HepG2 (cell line): ENCODE measurements around the gene FBXL13. TPM values are rescaled to one million over a fixed set of nuclear protein-coding genes. Genes with fewer than 3 reads are reported as not detected.

Experiments used
- CENPX ChIP-seq: sonication (generic); formaldehyde crosslinking; IDR thresholded peaks from 2 replicates; pipeline ENCODE4 v1.9.0; 2021; ENCODE audit warnings: mild to moderate bottlenecking, missing genetic modification reagents, moderate library complexity
- GRHL1 ChIP-seq: sonication (generic); formaldehyde crosslinking; conservative IDR thresholded peaks from 2 replicates; pipeline ENCODE4 v1.8.0; 2022; ENCODE audit warnings: missing genetic modification reagents
- HHEX ChIP-seq: IDR thresholded peaks from 2 replicates; pipeline ENCODE4 v1.6.1; 2016; ENCODE audit warnings: control low read depth
- NR2F6 ChIP-seq, 2 experiments: IDR thresholded peaks; 2 replicates each; pipeline ENCODE4 v1.6.1; 2016; ENCODE audit warnings: antibody characterized with exemption in 1 of 2, mild to moderate bottlenecking in 1 of 2
- RCOR2 ChIP-seq: IDR thresholded peaks from 2 replicates; pipeline ENCODE4 v1.6.1; 2016; ENCODE audit warnings: missing biosample characterization, missing genetic modification reagents
- RFXANK ChIP-seq: IDR thresholded peaks from 2 replicates; pipeline ENCODE4 v1.6.1; 2016
- USF2 ChIP-seq, 2 experiments: sonication (generic) in 1 of 2; formaldehyde crosslinking in 1 of 2; IDR thresholded peaks; 2 replicates each; pipeline versions ENCODE4 v1.5.1 to v1.6.1; 2011 to 2020; ENCODE audit warnings: borderline replicate concordance in 1 of 2, low read depth in 1 of 2, low read length in 1 of 2, mild to moderate bottlenecking in 1 of 2, missing genetic modification reagents in 1 of 2, moderate library complexity in 1 of 2
- ZNF260 ChIP-seq: sonication (generic); formaldehyde crosslinking; IDR thresholded peaks from 2 replicates; pipeline ENCODE4 v1.4.0; 2020; ENCODE audit warnings: missing genetic modification reagents, low read depth, mild to moderate bottlenecking, borderline replicate concordance
- ZNF558 ChIP-seq: sonication (generic); formaldehyde crosslinking; IDR thresholded peaks from 2 replicates; pipeline ENCODE4 v1.9.0; 2022; ENCODE audit warnings: mild to moderate bottlenecking, missing genetic modification reagents, borderline replicate concordance
- ZNF772 ChIP-seq: sonication (generic); formaldehyde crosslinking; IDR thresholded peaks from 2 replicates; pipeline ENCODE4 v1.5.0; 2020; ENCODE audit warnings: mild to moderate bottlenecking, missing genetic modification reagents
- polyA plus RNA-seq, 8 experiments: library from polyadenylated mRNA; depleted of rRNA in 3 of 8; stranded (reverse) in 7 of 8; unstranded in 1 of 8; fragments of >200 nt; fragmentation: Illumina TruSeq in 4 of 8; extraction: Trizol in 4 of 8; gene quantifications; 2 replicates each; pipeline versions ENCODE4 v1.2.1 to v1.2.3, GENCODE V29; 2011 to 2016; ENCODE audit warnings: low read depth in 4 of 8, missing spikeins in 1 of 8, mixed read lengths in 1 of 8; ENCODE audit not compliant: insufficient read depth in 1 of 8
- total RNA-seq, 5 experiments: library from RNA; depleted of rRNA; stranded (reverse); fragments of >200 nt; fragmentation: Illumina TruSeq; extraction: Trizol; gene quantifications; 2 replicates each; pipeline ENCODE4 v1.2.3, GENCODE V29; 2016; ENCODE audit warnings: low read depth in 1 of 5
- TF ChIP-seq, protein P1 (sequence below): sonication (generic); formaldehyde crosslinking; IDR thresholded peaks from 2 replicates; pipeline ENCODE4 v1.5.1; 2020; ENCODE audit warnings: mild to moderate bottlenecking, missing genetic modification reagents
- TF ChIP-seq, protein P2 (sequence below): sonication (generic); IDR thresholded peaks from 2 replicates; pipeline ENCODE4 v1.6.1; 2016; ENCODE audit warnings: low read depth, borderline replicate concordance
- TF ChIP-seq, protein P3 (sequence below): sonication (generic); formaldehyde crosslinking; IDR thresholded peaks from 2 replicates; pipeline ENCODE4 v1.5.0; 2020; ENCODE audit warnings: missing genetic modification reagents, mild to moderate bottlenecking, borderline replicate concordance
- TF ChIP-seq, protein P4 (sequence below): sonication (generic); formaldehyde crosslinking; IDR thresholded peaks from 2 replicates; pipeline ENCODE4 v1.4.0; 2020; ENCODE audit warnings: missing genetic modification reagents
- TF ChIP-seq, protein P5 (sequence below): sonication (generic); formaldehyde crosslinking; IDR thresholded peaks from 2 replicates; pipeline ENCODE4 v1.5.0; 2020; ENCODE audit warnings: missing genetic modification reagents

FBXL13 gene
- total and polyA plus RNA-seq, 2 of the 13 experiments (the other 11 are each of a cell fraction or from before 2014, with no cell fraction given) = 0.24 to 0.77 TPM

- TF ChIP-seq, protein P1, sequence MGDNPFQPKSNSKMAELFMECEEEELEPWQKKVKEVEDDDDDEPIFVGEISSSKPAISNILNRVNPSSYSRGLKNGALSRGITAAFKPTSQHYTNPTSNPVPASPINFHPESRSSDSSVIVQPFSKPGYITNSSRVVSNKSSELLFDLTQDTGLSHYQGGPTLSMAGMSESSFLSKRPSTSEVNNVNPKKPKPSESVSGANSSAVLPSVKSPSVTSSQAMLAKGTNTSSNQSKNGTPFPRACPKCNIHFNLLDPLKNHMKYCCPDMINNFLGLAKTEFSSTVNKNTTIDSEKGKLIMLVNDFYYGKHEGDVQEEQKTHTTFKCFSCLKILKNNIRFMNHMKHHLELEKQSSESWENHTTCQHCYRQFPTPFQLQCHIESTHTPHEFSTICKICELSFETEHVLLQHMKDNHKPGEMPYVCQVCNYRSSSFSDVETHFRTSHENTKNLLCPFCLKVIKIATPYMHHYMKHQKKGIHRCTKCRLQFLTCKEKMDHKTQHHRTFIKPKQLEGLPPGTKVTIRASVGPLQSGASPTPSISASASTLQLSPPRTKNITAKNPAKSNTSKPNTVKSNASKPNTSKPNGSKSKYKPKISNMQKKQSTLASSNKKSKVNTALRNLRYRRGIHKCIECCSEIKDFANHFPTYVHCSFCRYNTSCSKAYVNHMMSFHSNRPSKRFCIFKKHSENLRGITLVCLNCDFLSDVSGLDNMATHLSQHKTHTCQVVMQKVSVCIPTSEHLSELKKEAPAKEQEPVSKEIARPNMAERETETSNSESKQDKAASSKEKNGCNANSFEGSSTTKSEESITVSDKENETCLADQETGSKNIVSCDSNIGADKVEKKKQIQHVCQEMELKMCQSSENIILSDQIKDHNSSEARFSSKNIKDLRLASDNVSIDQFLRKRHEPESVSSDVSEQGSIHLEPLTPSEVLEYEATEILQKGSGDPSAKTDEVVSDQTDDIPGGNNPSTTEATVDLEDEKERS (CRISPR knock-in tag) = no peak
- TF ChIP-seq, protein P2, sequence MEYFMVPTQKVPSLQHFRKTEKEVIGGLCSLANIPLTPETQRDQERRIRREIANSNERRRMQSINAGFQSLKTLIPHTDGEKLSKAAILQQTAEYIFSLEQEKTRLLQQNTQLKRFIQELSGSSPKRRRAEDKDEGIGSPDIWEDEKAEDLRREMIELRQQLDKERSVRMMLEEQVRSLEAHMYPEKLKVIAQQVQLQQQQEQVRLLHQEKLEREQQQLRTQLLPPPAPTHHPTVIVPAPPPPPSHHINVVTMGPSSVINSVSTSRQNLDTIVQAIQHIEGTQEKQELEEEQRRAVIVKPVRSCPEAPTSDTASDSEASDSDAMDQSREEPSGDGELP = 0 out of 2 replicates have a peak, but pooled peaks have one; percentile 36
- no peak for TF ChIP-seq NR2F6 (IDR thresholded peaks at IDR 0.05)
- no peak for TF ChIP-seq NR2F6 (CRISPR knock-in tag; IDR thresholded peaks at IDR 0.05)
- no peak for TF ChIP-seq ZNF772
- TF ChIP-seq RFXANK = no peak
- TF ChIP-seq, protein P3, sequence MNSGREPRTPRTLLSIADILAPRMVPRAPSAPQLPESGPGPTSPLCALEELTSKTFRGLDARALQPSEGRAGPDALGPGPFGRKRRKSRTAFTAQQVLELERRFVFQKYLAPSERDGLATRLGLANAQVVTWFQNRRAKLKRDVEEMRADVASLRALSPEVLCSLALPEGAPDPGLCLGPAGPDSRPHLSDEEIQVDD (CRISPR knock-in tag) = no peak
- TF ChIP-seq, protein P4, sequence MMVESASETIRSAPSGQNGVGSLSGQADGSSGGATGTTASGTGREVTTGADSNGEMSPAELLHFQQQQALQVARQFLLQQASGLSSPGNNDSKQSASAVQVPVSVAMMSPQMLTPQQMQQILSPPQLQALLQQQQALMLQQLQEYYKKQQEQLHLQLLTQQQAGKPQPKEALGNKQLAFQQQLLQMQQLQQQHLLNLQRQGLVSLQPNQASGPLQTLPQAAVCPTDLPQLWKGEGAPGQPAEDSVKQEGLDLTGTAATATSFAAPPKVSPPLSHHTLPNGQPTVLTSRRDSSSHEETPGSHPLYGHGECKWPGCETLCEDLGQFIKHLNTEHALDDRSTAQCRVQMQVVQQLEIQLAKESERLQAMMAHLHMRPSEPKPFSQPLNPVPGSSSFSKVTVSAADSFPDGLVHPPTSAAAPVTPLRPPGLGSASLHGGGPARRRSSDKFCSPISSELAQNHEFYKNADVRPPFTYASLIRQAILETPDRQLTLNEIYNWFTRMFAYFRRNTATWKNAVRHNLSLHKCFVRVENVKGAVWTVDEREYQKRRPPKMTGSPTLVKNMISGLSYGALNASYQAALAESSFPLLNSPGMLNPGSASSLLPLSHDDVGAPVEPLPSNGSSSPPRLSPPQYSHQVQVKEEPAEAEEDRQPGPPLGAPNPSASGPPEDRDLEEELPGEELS (CRISPR knock-in tag) = peak; percentile 29; the same call in 1 of the 2 replicates
- TF ChIP-seq GRHL1 (CRISPR knock-in tag) = no peak
- TF ChIP-seq, protein P5, sequence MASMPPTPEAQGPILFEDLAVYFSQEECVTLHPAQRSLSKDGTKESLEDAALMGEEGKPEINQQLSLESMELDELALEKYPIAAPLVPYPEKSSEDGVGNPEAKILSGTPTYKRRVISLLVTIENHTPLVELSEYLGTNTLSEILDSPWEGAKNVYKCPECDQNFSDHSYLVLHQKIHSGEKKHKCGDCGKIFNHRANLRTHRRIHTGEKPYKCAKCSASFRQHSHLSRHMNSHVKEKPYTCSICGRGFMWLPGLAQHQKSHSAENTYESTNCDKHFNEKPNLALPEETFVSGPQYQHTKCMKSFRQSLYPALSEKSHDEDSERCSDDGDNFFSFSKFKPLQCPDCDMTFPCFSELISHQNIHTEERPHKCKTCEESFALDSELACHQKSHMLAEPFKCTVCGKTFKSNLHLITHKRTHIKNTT (CRISPR knock-in tag) = no peak
- 0 out of 2 replicates have a peak, but pooled peaks have one; percentile 27 for TF ChIP-seq HHEX (CRISPR knock-in tag)
- TF ChIP-seq ZNF260 = no peak
- no peak for TF ChIP-seq USF2 (IDR thresholded peaks at IDR 0.05; ENCODE audit: low read depth, low read length)
- no peak for TF ChIP-seq USF2 (CRISPR knock-in tag; IDR thresholded peaks at IDR 0.05; ENCODE audit: borderline replicate concordance)
- TF ChIP-seq RCOR2 (CRISPR knock-in tag) = 0 out of 2 replicates have a peak, but pooled peaks have one; percentile 25
- no peak for TF ChIP-seq CENPX (CRISPR knock-in tag)
- no peak for TF ChIP-seq ZNF558
Measured at GRCh38 chr7:102860351-102860811, 214.2 kb downstream of the FBXL13 start (continued).
